DND-41 (cell line): Measurements from ENCODE around the gene GPN3.
"Not testable (repeated sequence)": the region's sequence is repeated elsewhere in the genome, so short reads cannot be mapped to it uniquely, and the experiment has no call there.

ENCODE experiments used
- EZH2 ChIP-seq: IDR thresholded peaks from 3 replicates; pipeline ENCODE4 v1.6.1; 2012; ENCODE audit warnings: borderline replicate concordance, low read depth, mild to moderate bottlenecking, moderate library complexity, low read length, inconsistent platforms; ENCODE audit not compliant: severe bottlenecking
- TF ChIP-seq, protein P1 (sequence below): IDR thresholded peaks from 2 replicates; pipeline ENCODE4 v1.5.1; 2012; ENCODE audit warnings: borderline replicate concordance, low read length, moderate library complexity, mild to moderate bottlenecking; ENCODE audit not compliant: poor library complexity, severe bottlenecking; ENCODE audit errors: extremely low read depth

DNA sequence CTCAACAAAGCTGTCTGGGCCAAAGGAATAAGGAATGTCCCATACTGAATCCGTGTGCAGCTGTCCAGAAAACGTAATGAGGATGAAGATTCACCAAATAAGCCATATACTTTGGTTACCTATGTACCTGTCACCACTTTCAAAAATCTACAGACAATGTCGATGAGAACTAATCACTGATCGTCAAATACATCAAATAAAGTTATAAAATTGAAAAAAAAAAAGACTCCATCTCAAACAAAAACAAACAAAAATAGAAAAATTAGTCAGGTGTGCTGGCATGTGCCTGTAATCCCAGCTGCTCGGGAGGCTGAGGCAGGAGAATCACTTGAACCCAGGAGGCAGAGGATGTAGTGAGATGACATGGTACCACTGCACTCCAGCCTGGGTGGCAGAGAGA, 6.9 kb downstream of the GPN3 start:
- TF ChIP-seq, protein P1, sequence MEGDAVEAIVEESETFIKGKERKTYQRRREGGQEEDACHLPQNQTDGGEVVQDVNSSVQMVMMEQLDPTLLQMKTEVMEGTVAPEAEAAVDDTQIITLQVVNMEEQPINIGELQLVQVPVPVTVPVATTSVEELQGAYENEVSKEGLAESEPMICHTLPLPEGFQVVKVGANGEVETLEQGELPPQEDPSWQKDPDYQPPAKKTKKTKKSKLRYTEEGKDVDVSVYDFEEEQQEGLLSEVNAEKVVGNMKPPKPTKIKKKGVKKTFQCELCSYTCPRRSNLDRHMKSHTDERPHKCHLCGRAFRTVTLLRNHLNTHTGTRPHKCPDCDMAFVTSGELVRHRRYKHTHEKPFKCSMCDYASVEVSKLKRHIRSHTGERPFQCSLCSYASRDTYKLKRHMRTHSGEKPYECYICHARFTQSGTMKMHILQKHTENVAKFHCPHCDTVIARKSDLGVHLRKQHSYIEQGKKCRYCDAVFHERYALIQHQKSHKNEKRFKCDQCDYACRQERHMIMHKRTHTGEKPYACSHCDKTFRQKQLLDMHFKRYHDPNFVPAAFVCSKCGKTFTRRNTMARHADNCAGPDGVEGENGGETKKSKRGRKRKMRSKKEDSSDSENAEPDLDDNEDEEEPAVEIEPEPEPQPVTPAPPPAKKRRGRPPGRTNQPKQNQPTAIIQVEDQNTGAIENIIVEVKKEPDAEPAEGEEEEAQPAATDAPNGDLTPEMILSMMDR = not testable (repeated sequence)
- not testable (repeated sequence) for TF ChIP-seq EZH2
